Natural killer cell (primary cell): ENCODE results near the gene TMEM138. TPM values are rescaled to one million over a fixed set of nuclear protein-coding genes. Genes with fewer than 3 reads are reported as not detected.

Source experiments
- ATAC-seq, 3 donors: fragments of 150-1000 bp in 2 of 3; fragments of 200-7000 bp in 1 of 3; cut with Tn5 transposase; 1 replicate in 1 of 3; 2 replicates in 2 of 3; pipeline ENCODE4 v1.10.0; 2021; ENCODE audit warnings: mild to moderate bottlenecking in 2 of 3, moderate library complexity in 2 of 3
- DNase-seq, 2 donors: peaks; one replicate each; pipeline versions ENCODE4 v3.0.0 to v3.0.0-alpha.2; 2013 to 2021; ENCODE audit warnings: mixed read lengths in 1 of 2
- H3K27ac ChIP-seq: one replicate; pipeline ENCODE4 v1.5.1; 2013; ENCODE audit warnings: mild to moderate bottlenecking, low read length
- H3K27me3 ChIP-seq: one replicate; pipeline ENCODE4 v1.6.1; 2013; ENCODE audit warnings: low read length; ENCODE audit not compliant: control insufficient read depth, insufficient read depth
- H3K36me3 ChIP-seq: one replicate; pipeline ENCODE4 v1.6.1; 2013; ENCODE audit warnings: low read length; ENCODE audit not compliant: control insufficient read depth, insufficient read depth
- H3K4me1 ChIP-seq: one replicate; pipeline ENCODE4 v1.6.1; 2013; ENCODE audit warnings: low read length; ENCODE audit not compliant: control insufficient read depth, insufficient read depth
- H3K4me3 ChIP-seq: one replicate; pipeline ENCODE4 v1.5.1; 2013; ENCODE audit warnings: low read length
- H3K9me3 ChIP-seq: one replicate; pipeline ENCODE4 v1.6.1; 2013; ENCODE audit warnings: low read length; ENCODE audit not compliant: control insufficient read depth, insufficient read depth
- H3K27ac Mint-ChIP-seq, 2 donors: one replicate each; pipeline ENCODE4 v1.8.0; 2022; ENCODE audit warnings: mild to moderate bottlenecking in 2 of 2, mixed read lengths in 2 of 2, moderate library complexity in 1 of 2
- H3K27me3 Mint-ChIP-seq, 2 donors: one replicate each; pipeline ENCODE4 v1.8.0; 2022; ENCODE audit warnings: low read depth in 2 of 2, mixed read lengths in 2 of 2
- H3K36me3 Mint-ChIP-seq: one replicate; pipeline ENCODE4 v1.8.0; 2022; ENCODE audit warnings: mixed read lengths
- H3K4me1 Mint-ChIP-seq, 2 donors: one replicate each; pipeline ENCODE4 v1.8.0; 2022; ENCODE audit warnings: mixed read lengths in 2 of 2
- H3K4me3 Mint-ChIP-seq: one replicate; pipeline ENCODE4 v1.8.0; 2022; ENCODE audit warnings: mild to moderate bottlenecking, moderate library complexity, mixed read lengths
- H3K9me3 Mint-ChIP-seq, 2 donors: one replicate each; pipeline ENCODE4 v1.8.0; 2022; ENCODE audit warnings: mixed read lengths in 2 of 2
- WGBS: methylation state at CpG from one replicate; pipeline ENCODE4 v1.1.7; 2013; ENCODE audit warnings: missing lambda C conversion rate; ENCODE audit not compliant: insufficient coverage; 5-methylcytosine and 5-hydroxymethylcytosine counted together
- intact Hi-C: fragments of 100-400 bp; cut with micrococcal nuclease; formaldehyde crosslinking; loops from one replicate; pipeline ENCODE4 v1.14.2; 2022
- total RNA-seq, 4 donors: library from RNA; stranded (reverse); fragments of 120-200 nt in 1 of 4; gene quantifications; one replicate each; pipeline versions ENCODE4 v1.2.3 to v1.2.4, GENCODE V29; 2013 to 2022
- TF ChIP-seq, protein P1 (sequence below): fragments of 200-600 bp; IDR thresholded peaks from one replicate; pipeline ENCODE4 v1.8.0; 2022; ENCODE audit warnings: antibody characterized with exemption

Gene TMEM138
- total RNA-seq, 3 donors from 2014 or later (not counting 1 experiment from before 2014, with no cell fraction given), result 63.8 to 75.9 (median 66.5) TPM

DNA sequence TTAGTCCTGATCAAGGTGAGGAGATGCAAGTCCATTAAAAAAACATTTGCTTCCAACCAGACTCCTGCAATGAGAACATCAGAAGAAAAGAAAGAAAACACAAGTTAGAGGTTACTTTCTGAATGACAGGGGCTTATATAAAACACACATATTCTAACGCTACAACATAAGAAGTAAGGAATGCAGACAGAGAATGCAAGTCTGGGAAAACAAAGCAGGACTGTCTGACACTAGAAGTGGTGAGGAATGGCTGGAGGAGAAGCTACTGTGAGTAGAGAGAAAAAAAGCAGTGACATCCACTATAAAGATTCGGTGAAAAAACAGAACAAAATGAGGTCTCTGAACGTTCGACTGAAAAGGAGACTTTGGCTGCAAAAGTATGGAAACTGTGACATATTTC lies 42.5 kb downstream of the TMEM138 start:
- Mint-ChIP-seq H3K27ac (peak overlapping the region; percentile 10 to 19), H3K27me3 (no peaks in the 10 kb centered on the region), H3K9me3 (no peaks in the 10 kb centered on the region), H3K36me3 (peaks cover 9% of the 10 kb centered on the region), H3K4me3 (no peak overlapping the region), H3K4me1 (peaks cover 0 to 21% of the 10 kb centered on the region in 2 donors)
- no peak overlapping the region for H3K4me3 ChIP-seq
- WGBS, result 97% methylated on average over 4 of the region's 4 CpGs
- TF ChIP-seq, protein P1, sequence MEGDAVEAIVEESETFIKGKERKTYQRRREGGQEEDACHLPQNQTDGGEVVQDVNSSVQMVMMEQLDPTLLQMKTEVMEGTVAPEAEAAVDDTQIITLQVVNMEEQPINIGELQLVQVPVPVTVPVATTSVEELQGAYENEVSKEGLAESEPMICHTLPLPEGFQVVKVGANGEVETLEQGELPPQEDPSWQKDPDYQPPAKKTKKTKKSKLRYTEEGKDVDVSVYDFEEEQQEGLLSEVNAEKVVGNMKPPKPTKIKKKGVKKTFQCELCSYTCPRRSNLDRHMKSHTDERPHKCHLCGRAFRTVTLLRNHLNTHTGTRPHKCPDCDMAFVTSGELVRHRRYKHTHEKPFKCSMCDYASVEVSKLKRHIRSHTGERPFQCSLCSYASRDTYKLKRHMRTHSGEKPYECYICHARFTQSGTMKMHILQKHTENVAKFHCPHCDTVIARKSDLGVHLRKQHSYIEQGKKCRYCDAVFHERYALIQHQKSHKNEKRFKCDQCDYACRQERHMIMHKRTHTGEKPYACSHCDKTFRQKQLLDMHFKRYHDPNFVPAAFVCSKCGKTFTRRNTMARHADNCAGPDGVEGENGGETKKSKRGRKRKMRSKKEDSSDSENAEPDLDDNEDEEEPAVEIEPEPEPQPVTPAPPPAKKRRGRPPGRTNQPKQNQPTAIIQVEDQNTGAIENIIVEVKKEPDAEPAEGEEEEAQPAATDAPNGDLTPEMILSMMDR, result no peak
- no peaks in the 10 kb centered on the region for H3K4me1 ChIP-seq
- no peak for DNase-seq
- intact Hi-C loops, result no loop called here
- peaks cover 67% of the 10 kb centered on the region for H3K36me3 ChIP-seq
- H3K9me3 ChIP-seq, result no peaks in the 10 kb centered on the region
- no peaks in the 10 kb centered on the region for H3K27me3 ChIP-seq
- no peak overlapping the region for H3K27ac ChIP-seq
- no peak for ATAC-seq

DNA sequence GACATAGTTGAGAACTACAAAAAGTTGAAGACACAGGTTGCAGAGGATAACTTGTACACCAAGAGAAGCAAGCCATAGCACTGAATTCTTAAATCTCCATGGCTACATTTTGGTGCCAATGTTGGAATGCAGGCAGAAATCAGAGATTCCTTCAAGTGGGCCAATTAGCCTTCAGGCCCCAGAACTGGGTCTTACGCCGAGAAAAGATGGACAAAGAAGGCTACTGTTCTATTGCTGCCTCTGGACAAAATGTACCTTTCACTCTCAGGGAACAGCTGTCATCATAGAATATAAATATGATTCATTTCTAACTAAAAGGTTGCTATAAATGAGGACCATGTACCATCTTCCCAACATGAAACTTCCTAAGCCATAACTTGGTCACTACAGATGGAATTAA lies 43.9 kb downstream of the TMEM138 start:
- DNase-seq, result no peak
- 100% methylated on average over 2 of the region's 2 CpGs for WGBS
- Mint-ChIP-seq H3K9me3 (no peaks in the 10 kb centered on the region), H3K4me1 (peaks cover 0 to 24% of the 10 kb centered on the region in 2 donors), H3K27ac (no peak overlapping the region), H3K4me3 (no peak overlapping the region), H3K36me3 (peaks cover 13% of the 10 kb centered on the region), H3K27me3 (no peaks in the 10 kb centered on the region)
- no peak overlapping the region for H3K4me3 ChIP-seq
- ATAC-seq, result no peak
- intact Hi-C loops, result no loop called here
- peaks cover 75% of the 10 kb centered on the region for H3K36me3 ChIP-seq
- H3K27me3 ChIP-seq, result no peaks in the 10 kb centered on the region
- no peaks in the 10 kb centered on the region for H3K9me3 ChIP-seq
- H3K4me1 ChIP-seq, result no peaks in the 10 kb centered on the region
- TF ChIP-seq, protein P1, result no peak
- H3K27ac ChIP-seq, result no peak overlapping the region

DNA sequence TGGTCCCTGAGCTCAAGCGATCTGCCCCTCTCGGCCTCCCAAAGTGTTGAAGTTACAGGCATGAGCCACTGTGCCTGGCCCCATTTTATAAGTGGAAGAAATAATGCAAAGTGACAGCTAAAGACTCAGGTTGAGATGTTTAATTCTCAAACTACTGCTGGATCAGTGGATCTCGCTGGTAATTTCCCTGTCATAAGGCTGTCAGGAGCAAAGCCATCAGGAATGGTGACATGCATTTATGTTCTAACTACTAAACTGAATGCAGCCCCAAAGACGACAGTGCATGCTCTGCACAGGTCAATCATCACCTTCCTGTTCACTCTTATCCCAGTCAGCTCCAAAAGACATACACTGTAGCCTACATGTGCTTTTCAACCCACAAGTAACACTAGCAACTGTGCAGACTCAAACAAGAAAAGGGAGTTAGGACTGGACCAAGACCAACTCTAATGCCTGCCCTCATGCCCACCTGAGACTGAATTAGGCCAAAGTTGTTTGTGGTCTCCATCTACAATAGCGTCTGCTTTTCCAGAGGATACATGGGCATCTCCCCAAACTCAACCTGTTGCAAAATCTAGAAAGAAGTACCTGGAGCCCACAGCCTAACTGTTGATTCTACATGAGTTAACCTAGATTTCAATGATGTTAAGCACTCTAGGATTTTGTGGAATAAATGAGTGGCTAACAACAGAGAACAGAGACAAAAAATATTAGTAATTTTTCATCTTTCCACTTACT lies 45.0 kb downstream of the TMEM138 start:
- ATAC-seq, result no peak
- H3K4me1 Mint-ChIP-seq, result peaks cover 0 to 21% of the 10 kb centered on the region in 2 donors
- Histone ChIP-seq H3K27me3 (no peaks in the 10 kb centered on the region), H3K27ac (no peak overlapping the region), H3K9me3 (no peaks in the 10 kb centered on the region), H3K36me3 (peaks cover 81% of the 10 kb centered on the region), H3K4me3 (no peak overlapping the region), H3K4me1 (no peaks in the 10 kb centered on the region)
- no peak for DNase-seq
- no peak overlapping the region for H3K4me3 Mint-ChIP-seq
- no peaks in the 10 kb centered on the region for H3K9me3 Mint-ChIP-seq
- WGBS, result 99% methylated on average over 5 of the region's 5 CpGs
- H3K27me3 Mint-ChIP-seq, result no peaks in the 10 kb centered on the region
- H3K36me3 Mint-ChIP-seq, result peaks cover 21% of the 10 kb centered on the region
- TF ChIP-seq, protein P1, result no peak
- intact Hi-C loops, result no loop called here
- H3K27ac Mint-ChIP-seq, result no peak overlapping the region

DNA sequence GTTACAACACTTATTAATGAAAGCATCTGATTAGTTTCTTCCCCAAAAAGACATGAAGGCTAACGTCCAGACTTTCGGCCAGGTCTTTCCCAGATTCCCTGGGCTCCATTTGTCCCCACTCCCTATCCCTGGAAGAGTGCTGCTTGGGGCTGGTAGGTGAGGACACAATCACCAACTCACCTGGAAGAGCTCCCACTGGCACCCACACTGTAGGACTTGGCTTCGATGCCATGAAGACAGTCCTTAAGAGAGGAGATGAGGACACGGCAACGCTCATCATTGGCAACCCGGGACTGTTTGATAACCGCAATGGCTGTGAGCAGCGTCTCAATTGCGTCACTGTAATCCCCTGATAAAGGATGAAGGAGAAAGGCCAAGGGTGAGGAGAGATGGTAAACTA lies 49.4 kb downstream of the TMEM138 start:
- Histone ChIP-seq H3K36me3 (peaks cover 90% of the 10 kb centered on the region), H3K27me3 (no peaks in the 10 kb centered on the region), H3K27ac (no peak overlapping the region), H3K4me3 (no peak overlapping the region), H3K9me3 (no peaks in the 10 kb centered on the region), H3K4me1 (no peaks in the 10 kb centered on the region)
- H3K9me3 Mint-ChIP-seq, result no peaks in the 10 kb centered on the region
- peaks cover 19% of the 10 kb centered on the region for H3K36me3 Mint-ChIP-seq
- TF ChIP-seq, protein P1, result no peak
- 88% methylated on average over 9 of the region's 9 CpGs for WGBS
- H3K4me3 Mint-ChIP-seq, result no peak overlapping the region
- peaks cover 5 to 15% of the 10 kb centered on the region in 2 donors for H3K4me1 Mint-ChIP-seq
- ATAC-seq, result no peak
- H3K27ac Mint-ChIP-seq, result peak overlapping the region in 1 of 2 donors; percentile 24
- DNase-seq, result no peak
- H3K27me3 Mint-ChIP-seq, result no peaks in the 10 kb centered on the region
- intact Hi-C loops, result no loop called here
